CD4-positive, alpha-beta T cell (primary cell): Measurements from ENCODE around the gene FUT6. TPM values are rescaled to one million over a fixed set of nuclear protein-coding genes. Genes with fewer than 3 reads are reported as not detected.

Source experiments
- ATAC-seq: fragments of 200-7000 bp; cut with Tn5 transposase; one replicate; pipeline ENCODE4 v1.10.0; 2022; ENCODE audit warnings: mild to moderate bottlenecking; ENCODE audit not compliant: poor library complexity
- CTCF ChIA-PET: fragments of 350-600 bp; sonication (Branson Sonifier 250); formaldehyde crosslinking; loops from one replicate; lab custom pipeline; 2021; ENCODE audit warnings: antibody characterized with exemption, inconsistent platforms; lab: Charles Lee
- POLR2A ChIA-PET: fragments of 350-600 bp; sonication (Branson Sonifier 250); formaldehyde crosslinking; loops from one replicate; lab custom pipeline; 2021; ENCODE audit warnings: antibody characterized with exemption, inconsistent platforms; lab: Charles Lee
- DNase-seq, 14 experiments: peaks; one replicate each; pipeline ENCODE4 v3.0.0-alpha.2; 2013 to 2020; ENCODE audit warnings: mixed read lengths in 2 of 14
- H3K27ac ChIP-seq, 2 donors: one replicate each; pipeline versions ENCODE4 v1.5.1 to v1.7.0; 2013; ENCODE audit warnings: low read length in 2 of 2, low read depth in 1 of 2, mild to moderate bottlenecking in 1 of 2
- H3K27me3 ChIP-seq, 2 experiments: 1 replicate in 1 of 2; 2 replicates in 1 of 2; pipeline versions ENCODE4 v1.6.1 to v1.7.0; 2013; ENCODE audit warnings: low read length in 2 of 2, control low read depth in 1 of 2, mild to moderate bottlenecking in 1 of 2, moderate library complexity in 1 of 2; ENCODE audit not compliant: insufficient read depth in 2 of 2, control insufficient read depth in 1 of 2
- H3K36me3 ChIP-seq: one replicate; pipeline ENCODE4 v1.6.1; 2013; ENCODE audit warnings: low read length, control low read depth; ENCODE audit not compliant: insufficient read depth
- H3K4me1 ChIP-seq: one replicate; pipeline ENCODE4 v1.6.1; 2013; ENCODE audit warnings: low read length, control low read depth; ENCODE audit not compliant: insufficient read depth
- H3K4me3 ChIP-seq: one replicate; pipeline ENCODE4 v1.5.1; 2013; ENCODE audit warnings: mild to moderate bottlenecking, low read length, moderate library complexity
- H3K9me3 ChIP-seq, 2 experiments: 1 replicate in 1 of 2; 2 replicates in 1 of 2; pipeline versions ENCODE4 v1.6.1 to v1.7.0; 2013; ENCODE audit warnings: low read length in 2 of 2, mild to moderate bottlenecking in 2 of 2, control low read depth in 1 of 2, moderate library complexity in 1 of 2; ENCODE audit not compliant: control insufficient read depth in 1 of 2, insufficient read depth in 1 of 2
- H3K27ac Mint-ChIP-seq: one replicate; pipeline ENCODE4 v1.8.0; 2020; ENCODE audit warnings: mixed read lengths
- H3K27me3 Mint-ChIP-seq: one replicate; pipeline ENCODE4 v1.8.0; 2021; ENCODE audit warnings: mixed read lengths
- H3K36me3 Mint-ChIP-seq: one replicate; pipeline ENCODE4 v1.8.0; 2021; ENCODE audit warnings: low read depth, mixed read lengths
- H3K4me1 Mint-ChIP-seq: one replicate; pipeline ENCODE4 v1.8.0; 2021; ENCODE audit warnings: low read depth, mixed read lengths
- H3K4me3 Mint-ChIP-seq: one replicate; pipeline ENCODE4 v1.8.0; 2020; ENCODE audit warnings: mild to moderate bottlenecking, mixed read lengths
- H3K9me3 Mint-ChIP-seq: one replicate; pipeline ENCODE4 v1.8.0; 2020; ENCODE audit warnings: mixed read lengths
- CTCF ChIP-seq: fragments of 200-600 bp; IDR thresholded peaks from one replicate; pipeline ENCODE4 v1.8.0; 2022; ENCODE audit warnings: antibody characterized with exemption, mild to moderate bottlenecking
- intact Hi-C, 2 experiments: fragments of 100-400 bp; cut with DNase I in 1 of 2; cut with micrococcal nuclease in 1 of 2; formaldehyde crosslinking; loops; one replicate each; pipeline versions ENCODE4 v1.15.1 to v1.9.0; 2023 to 2025; cut with DNase I, micrococcal nuclease
- total RNA-seq, 174 experiments: library from RNA in 2 of 174; stranded (reverse) in 2 of 174; gene quantifications; one replicate each; pipeline ENCODE4 v1.2.3 and lab custom pipeline; 2021 to 2026

The FUT6 gene
- total RNA-seq, 2 experiments from 2014 or later, result 0.17 TPM; not detected in 1

- CTCF ChIA-PET, result no interaction called here
Observed at GRCh38 chr19:5832061-5832460, 7.4 kb downstream of the FUT6 start.

DNA sequence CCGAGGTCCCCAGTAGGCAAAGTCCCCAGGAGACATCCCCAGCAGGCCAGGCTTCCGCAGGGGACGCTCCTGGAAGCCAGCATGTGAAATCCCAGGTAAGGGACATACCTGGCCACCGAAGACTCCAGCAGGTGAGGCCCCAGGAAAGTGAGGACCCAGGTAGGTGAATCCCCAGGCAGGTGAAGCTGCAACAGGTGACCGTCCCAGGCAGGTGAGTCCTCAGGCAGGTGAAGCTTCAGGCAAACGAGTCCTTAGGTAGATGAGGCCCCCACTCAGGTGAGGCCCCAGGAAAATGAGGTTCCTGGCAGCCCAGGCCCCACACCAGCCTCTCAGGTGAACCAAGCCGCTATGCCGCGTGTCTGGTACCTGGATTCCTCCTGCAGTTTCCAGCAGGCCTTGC is 8.3 kb downstream of the FUT6 start:
- peaks cover 30% of the 10 kb centered on the region for H3K4me1 ChIP-seq
- ATAC-seq (no peak), DNase-seq (peak in 1 of 14 experiments; percentile 16)
- peaks cover 0 to 3% of the 10 kb centered on the region in 2 experiments for H3K27me3 ChIP-seq
- Mint-ChIP-seq H3K27me3 (no peaks in the 10 kb centered on the region), H3K36me3 (peaks cover 9% of the 10 kb centered on the region), H3K9me3 (no peaks in the 10 kb centered on the region), H3K27ac (no peak overlapping the region), H3K4me3 (no peak overlapping the region), H3K4me1 (peaks cover 18% of the 10 kb centered on the region)
- H3K27ac ChIP-seq, result no peak overlapping the region
- ChIA-PET POLR2A (no interaction called here), CTCF (interaction anchor here (1.0 kb wide), 1 partner anchor 27 kb away, joined by 3 read pairs; no protein-coding TSS in a partner anchor)
- intact Hi-C loops, result no loop called here
- H3K4me3 ChIP-seq, result no peak overlapping the region
- peaks cover 0 to 15% of the 10 kb centered on the region in 2 experiments for H3K9me3 ChIP-seq
- TF ChIP-seq CTCF, result no peak
- H3K36me3 ChIP-seq, result no peaks in the 10 kb centered on the region

More at GRCh38 chr19:5832061-5832460, 7.4 kb downstream of the FUT6 start:
- H3K36me3 ChIP-seq, result no peaks in the 10 kb centered on the region
- no peaks in the 10 kb centered on the region for H3K9me3 Mint-ChIP-seq
- peaks cover 0 to 10% of the 10 kb centered on the region in 2 experiments for H3K9me3 ChIP-seq
- POLR2A ChIA-PET, result no interaction called here
- no peak overlapping the region for H3K4me3 Mint-ChIP-seq
- no peak for ATAC-seq
- DNase-seq, result peak in 1 of 14 experiments; percentile 17
- no peaks in the 10 kb centered on the region for H3K27me3 Mint-ChIP-seq
- H3K27ac Mint-ChIP-seq, result no peak overlapping the region
- peaks cover 8% of the 10 kb centered on the region for H3K36me3 Mint-ChIP-seq
- H3K4me1 Mint-ChIP-seq, result peaks cover 14% of the 10 kb centered on the region
- no peak overlapping the region for H3K4me3 ChIP-seq
- H3K27me3 ChIP-seq, result peaks cover 0 to 3% of the 10 kb centered on the region in 2 experiments
- TF ChIP-seq CTCF, result no peak
- intact Hi-C loops, result no loop called here
- H3K4me1 ChIP-seq, result peaks cover 21% of the 10 kb centered on the region
- no peak overlapping the region for H3K27ac ChIP-seq

GRCh38 chr19:5829567-5830310 is 9.8 kb downstream of the FUT6 start:
- Mint-ChIP-seq H3K9me3 (no peaks in the 10 kb centered on the region), H3K27ac (peak overlapping the region; percentile 17), H3K27me3 (no peaks in the 10 kb centered on the region), H3K4me1 (peaks cover 18% of the 10 kb centered on the region), H3K4me3 (peak overlapping the region; percentile 59), H3K36me3 (peaks cover 9% of the 10 kb centered on the region)
- Histone ChIP-seq H3K36me3 (no peaks in the 10 kb centered on the region), H3K4me1 (peaks cover 31% of the 10 kb centered on the region), H3K27me3 (peaks cover 0 to 3% of the 10 kb centered on the region in 2 experiments), H3K27ac (no peak overlapping the region), H3K4me3 (no peak overlapping the region), H3K9me3 (peaks cover 0 to 24% of the 10 kb centered on the region in 2 experiments)
- intact Hi-C loops, result loop anchor here (2.0 to 5.0 kb wide), 4 partner anchors 37 to 283 kb away; partner anchors contain the start of genes DUS3L (in 2 of the 2), NDUFA11 (in 1 of the 2) and RFX2 (in 1 of the 2)
- DNase-seq (peak in 1 of 14 experiments; percentile 30), ATAC-seq (no peak)
- no peak for TF ChIP-seq CTCF
- CTCF ChIA-PET, result interaction anchor here (1.5 to 3.5 kb wide), 2 partner anchors 26 to 192 kb away, joined by 5 to 30 read pairs; no protein-coding TSS in a partner anchor
- POLR2A ChIA-PET, result interaction anchor here (1.5 to 4.4 kb wide), 5 partner anchors 39 to 296 kb away, joined by 3 to 83 read pairs (median 12); partner anchors contain the start of genes DUS3L, NDUFA11, RANBP3 and VMAC
